Spinal cord (tissue), 10 donors: ENCODE data around the gene RECQL5. TPM values are rescaled to one million over a fixed set of nuclear protein-coding genes. Genes with fewer than 3 reads are reported as not detected.
A peak's percentile ranks its signal among the peaks of the same experiment; 100 is the strongest.

ENCODE experiments used
- DNase-seq, 6 donors: peaks; one replicate each; pipeline versions ENCODE4 v3.0.0 to v3.0.0-alpha.2; 2013 to 2015; ENCODE audit warnings: low spot score in 6 of 6, low read depth in 4 of 6
- H3K27ac ChIP-seq: one replicate; pipeline ENCODE4 v1.5.1; 2013; ENCODE audit warnings: low read depth, low read length, control low read depth
- H3K27me3 ChIP-seq: one replicate; pipeline ENCODE4 v1.6.1; 2013; ENCODE audit warnings: low read length; ENCODE audit not compliant: control insufficient read depth, insufficient read depth
- H3K36me3 ChIP-seq: one replicate; pipeline ENCODE4 v1.6.1; 2013; ENCODE audit warnings: low read length; ENCODE audit not compliant: control insufficient read depth, insufficient read depth
- H3K4me1 ChIP-seq: one replicate; pipeline ENCODE4 v1.6.1; 2013; ENCODE audit warnings: low read length; ENCODE audit not compliant: control insufficient read depth, insufficient read depth
- H3K4me3 ChIP-seq: one replicate; pipeline ENCODE4 v1.5.1; 2013; ENCODE audit warnings: low read depth, low read length, control low read depth
- H3K9me3 ChIP-seq: one replicate; pipeline ENCODE4 v1.6.1; 2013; ENCODE audit warnings: low read length; ENCODE audit not compliant: control insufficient read depth, insufficient read depth
- WGBS: methylation state at CpG from one replicate; pipeline ENCODE4 v1.1.5; 2013; ENCODE audit warnings: missing lambda C conversion rate; ENCODE audit not compliant: insufficient coverage; 5-methylcytosine and 5-hydroxymethylcytosine counted together
- polyA plus RNA-seq, 2 donors: library from polyadenylated mRNA; unstranded; fragments of 120-200 nt; gene quantifications; one replicate each; pipeline ENCODE4 v1.2.1, GENCODE V29; 2013; ENCODE audit not compliant: insufficient read length in 2 of 2
- total RNA-seq, 2 donors: library from RNA; depleted of rRNA in 1 of 2; stranded (reverse); fragments of 120-200 nt in 1 of 2; fragments of >200 nt in 1 of 2; gene quantifications; one replicate each; pipeline versions ENCODE4 v1.2.3 to v1.2.4, GENCODE V29; 2013 to 2014
- donor health status: healthy.

RECQL5 gene
- total and polyA plus RNA-seq, 4 donors: 10.2 to 36.5 (median 28.7) TPM

- DNase-seq: no peak
- H3K4me1 ChIP-seq: peaks cover 90% of the 10 kb centered on the region
- no peaks in the 10 kb centered on the region for H3K9me3 ChIP-seq
- peak overlapping the region; percentile 99 for H3K27ac ChIP-seq
- H3K27me3 ChIP-seq: no peaks in the 10 kb centered on the region
- H3K36me3 ChIP-seq: peaks cover 39% of the 10 kb centered on the region
- H3K4me3 ChIP-seq: no peak overlapping the region
- 45% methylated on average over 4 of the region's 5 CpGs for WGBS
Measured at GRCh38 chr17:75691371-75691791, 24.4 kb upstream of the RECQL5 start.

- peak overlapping the region; percentile 99 for H3K27ac ChIP-seq
Measured at GRCh38 chr17:75689441-75689873, 22.5 kb upstream of the RECQL5 start.

GRCh38 chr17:75688209-75688825 lies 21.4 kb upstream of the RECQL5 start:
- no peak overlapping the region for H3K4me3 ChIP-seq

More at GRCh38 chr17:75689441-75689873, 22.5 kb upstream of the RECQL5 start:
- no peaks in the 10 kb centered on the region for H3K27me3 ChIP-seq
- peaks cover 86% of the 10 kb centered on the region for H3K4me1 ChIP-seq
- peaks cover 34% of the 10 kb centered on the region for H3K36me3 ChIP-seq
- DNase-seq: no peak
- H3K9me3 ChIP-seq: no peaks in the 10 kb centered on the region
- WGBS: 50% methylated on average over 1 of the region's 6 CpGs
- no peak overlapping the region for H3K4me3 ChIP-seq

GRCh38 chr17:75685499-75685898 lies 18.5 kb upstream of the RECQL5 start:
- WGBS: 80% methylated on average over 2 of the region's 3 CpGs
- Histone ChIP-seq H3K27me3 (no peaks in the 10 kb centered on the region), H3K4me3 (no peak overlapping the region), H3K9me3 (no peaks in the 10 kb centered on the region), H3K27ac (peak overlapping the region; percentile 84), H3K4me1 (peaks cover 47% of the 10 kb centered on the region), H3K36me3 (peaks cover 18% of the 10 kb centered on the region)
- no peak for DNase-seq

More at GRCh38 chr17:75688209-75688825, 21.4 kb upstream of the RECQL5 start:
- peak in 2 of 6 donors; percentile 43 to 61 for DNase-seq
- Histone ChIP-seq H3K4me1 (peaks cover 75% of the 10 kb centered on the region), H3K36me3 (peaks cover 23% of the 10 kb centered on the region), H3K9me3 (no peaks in the 10 kb centered on the region), H3K27me3 (no peaks in the 10 kb centered on the region), H3K27ac (peak overlapping the region; percentile 99)
- WGBS: 39% methylated on average over 9 of the region's 11 CpGs

- H3K4me1 ChIP-seq: peaks cover 48% of the 10 kb centered on the region
- H3K27me3 ChIP-seq: no peaks in the 10 kb centered on the region
- H3K9me3 ChIP-seq: no peaks in the 10 kb centered on the region
- WGBS: 100% methylated on average over 1 of the region's 7 CpGs
- peak overlapping the region; percentile 84 for H3K27ac ChIP-seq
- peaks cover 23% of the 10 kb centered on the region for H3K36me3 ChIP-seq
- DNase-seq: peak in 1 of 6 donors; percentile 46
- H3K4me3 ChIP-seq: no peak overlapping the region
Measured at GRCh38 chr17:75684924-75685323, 18.0 kb upstream of the RECQL5 start.

GRCh38 chr17:75684249-75684648 lies 17.3 kb upstream of the RECQL5 start:
- DNase-seq: no peak
- WGBS: 100% methylated on average over 4 of the region's 5 CpGs
- Histone ChIP-seq H3K36me3 (peaks cover 29% of the 10 kb centered on the region), H3K27me3 (no peaks in the 10 kb centered on the region), H3K27ac (peak overlapping the region; percentile 84), H3K9me3 (no peaks in the 10 kb centered on the region), H3K4me3 (no peak overlapping the region), H3K4me1 (peaks cover 51% of the 10 kb centered on the region)

- H3K9me3 ChIP-seq: no peaks in the 10 kb centered on the region
- peaks cover 32% of the 10 kb centered on the region for H3K36me3 ChIP-seq
- peaks cover 45% of the 10 kb centered on the region for H3K4me1 ChIP-seq
- no peak overlapping the region for H3K27ac ChIP-seq
- no peaks in the 10 kb centered on the region for H3K27me3 ChIP-seq
- 100% methylated on average over 3 of the region's 4 CpGs for WGBS
- no peak overlapping the region for H3K4me3 ChIP-seq
- DNase-seq: no peak
Measured at GRCh38 chr17:75683583-75683982, 16.6 kb upstream of the RECQL5 start.

- no peak overlapping the region for H3K4me3 ChIP-seq
- H3K36me3 ChIP-seq: peaks cover 29% of the 10 kb centered on the region
- H3K27ac ChIP-seq: peak overlapping the region; percentile 25
- no CpG with 5 or more reads among the region's 3 CpGs for WGBS
- H3K27me3 ChIP-seq: no peaks in the 10 kb centered on the region
- H3K4me1 ChIP-seq: peaks cover 24% of the 10 kb centered on the region
- no peak for DNase-seq
- H3K9me3 ChIP-seq: no peaks in the 10 kb centered on the region
Measured at GRCh38 chr17:75681289-75681688, 14.3 kb upstream of the RECQL5 start.

- Histone ChIP-seq H3K27ac (peak overlapping the region; percentile 75), H3K36me3 (peaks cover 29% of the 10 kb centered on the region), H3K9me3 (no peaks in the 10 kb centered on the region), H3K27me3 (no peaks in the 10 kb centered on the region), H3K4me1 (peaks cover 20% of the 10 kb centered on the region), H3K4me3 (no peak overlapping the region)
- 84% methylated on average over 6 of the region's 10 CpGs for WGBS
- DNase-seq: no peak
Measured at GRCh38 chr17:75680431-75680830, 13.5 kb upstream of the RECQL5 start.

- Histone ChIP-seq H3K27ac (peak overlapping the region; percentile 75), H3K9me3 (no peaks in the 10 kb centered on the region), H3K36me3 (peaks cover 26% of the 10 kb centered on the region), H3K4me1 (peaks cover 19% of the 10 kb centered on the region), H3K4me3 (no peak overlapping the region), H3K27me3 (no peaks in the 10 kb centered on the region)
- DNase-seq: peak in 1 of 6 donors; percentile 66
- 57% methylated on average over 9 of the region's 11 CpGs for whole genome bisulfite sequencing
Measured at GRCh38 chr17:75679706-75680211, 12.8 kb upstream of the RECQL5 start.
